HG03378 (cell line): ENCODE measurements around the gene DLL4.
A peak's percentile ranks its signal among the peaks of the same experiment; 100 is the strongest.

Experiments
- ATAC-seq: cut with Tn5 transposase; IDR thresholded peaks from one replicate; pipeline ENCODE4 v1.9.1; 2021; ENCODE audit warnings: mild to moderate bottlenecking, moderate library complexity; ENCODE audit not compliant: unreplicated experiment

Gene DLL4

DNA sequence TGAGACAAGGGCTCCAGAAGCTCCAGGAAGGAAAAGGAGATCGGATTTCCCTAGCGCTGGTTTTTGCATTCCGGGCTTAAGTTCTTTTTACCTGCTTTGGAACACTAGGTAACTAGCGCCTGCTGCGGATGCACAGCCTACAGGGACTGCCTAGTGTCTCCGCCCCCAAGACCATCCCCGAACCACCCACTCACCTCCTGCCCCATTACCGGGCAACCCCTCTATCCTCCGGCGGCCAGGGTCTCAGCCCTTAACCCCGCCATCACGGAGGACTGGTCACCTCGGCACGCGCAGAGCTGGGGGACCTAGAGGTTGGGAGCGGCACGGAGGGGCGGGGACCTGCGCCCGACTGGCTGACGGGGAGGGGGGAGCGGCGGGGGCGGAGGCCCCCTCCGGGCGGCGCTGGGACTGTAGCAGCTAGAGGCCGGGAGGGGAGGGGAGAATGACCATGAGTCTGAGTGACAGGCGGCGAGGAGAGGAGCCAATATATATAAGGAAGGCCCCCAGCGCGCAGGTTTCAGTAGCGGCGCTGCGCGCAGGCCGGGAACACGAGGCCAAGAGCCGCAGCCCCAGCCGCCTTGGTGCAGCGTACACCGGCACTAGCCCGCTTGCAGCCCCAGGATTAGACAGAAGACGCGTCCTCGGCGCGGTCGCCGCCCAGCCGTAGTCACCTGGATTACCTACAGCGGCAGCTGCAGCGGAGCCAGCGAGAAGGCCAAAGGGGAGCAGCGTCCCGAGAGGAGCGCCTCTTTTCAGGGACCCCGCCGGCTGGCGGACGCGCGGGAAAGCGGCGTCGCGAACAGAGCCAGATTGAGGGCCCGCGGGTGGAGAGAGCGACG, at the start of gene DLL4:
TSS of gene DLL4 (plus strand) at position 520 of the 839 bp plus-strand sequence. CDS start 329 bp downstream, outside the sequence.
- no peak for ATAC-seq

DNA sequence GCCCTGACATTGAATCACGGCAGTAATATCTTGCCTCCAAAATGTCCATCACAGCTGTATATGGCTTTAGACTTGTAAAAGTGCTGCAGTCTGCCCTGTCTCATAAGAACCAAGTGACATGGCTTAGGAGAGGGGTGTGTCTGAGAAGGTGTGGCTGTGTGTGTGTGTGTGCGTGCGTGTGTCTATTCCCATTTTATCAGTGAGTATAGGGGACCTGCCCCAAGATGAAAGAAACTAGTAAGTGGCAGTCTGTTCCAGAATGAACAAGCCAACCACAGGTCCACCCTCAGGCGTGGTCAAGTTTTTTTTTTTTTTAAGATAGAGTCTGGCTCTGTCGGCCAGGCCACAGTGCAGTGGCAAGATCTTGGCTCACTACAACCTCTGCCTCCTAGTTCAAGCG, 49.5 kb upstream of the DLL4 start:
- no peak for ATAC-seq

DNA sequence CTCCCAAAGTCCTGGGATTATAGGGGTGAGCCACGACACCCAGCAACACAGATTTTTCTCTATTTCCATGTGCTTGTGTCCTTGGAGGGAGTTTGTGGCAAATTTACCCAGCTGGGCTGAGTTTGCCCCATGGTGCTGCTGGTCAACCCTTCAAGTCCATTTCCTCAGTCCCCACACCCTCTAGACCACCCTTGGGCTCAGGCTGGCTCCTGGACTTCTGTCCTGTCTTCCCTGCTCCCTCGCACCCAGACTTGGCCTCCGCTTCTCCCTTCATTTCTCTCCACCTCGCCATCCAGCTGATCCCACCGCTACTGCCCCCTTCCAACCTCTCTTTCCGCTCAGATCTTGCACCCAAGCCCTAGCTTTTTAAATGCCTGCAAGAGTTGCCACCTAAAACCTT, 47.8 kb upstream of the DLL4 start:
- no peak for ATAC-seq

DNA sequence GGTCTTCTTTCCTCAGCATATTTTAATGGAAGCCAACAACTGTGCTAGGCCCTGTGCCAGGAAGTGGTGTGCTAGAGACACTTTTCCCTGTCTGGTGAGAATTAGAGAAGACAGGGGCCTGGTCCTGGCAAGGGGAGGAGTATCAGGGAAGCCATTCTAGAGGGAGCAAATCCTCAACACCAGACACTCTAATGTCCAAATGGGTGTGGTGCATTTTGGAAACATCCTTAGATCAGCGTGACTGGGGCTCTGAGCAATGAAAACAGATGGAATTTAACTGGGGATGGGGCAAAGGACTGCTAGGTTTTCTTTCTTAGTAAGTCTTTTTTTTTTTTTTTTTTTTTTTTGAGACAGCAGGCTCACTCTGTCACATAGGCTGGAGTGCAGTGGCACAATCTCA, 42.6 kb upstream of the DLL4 start:
- no peak for ATAC-seq

- ATAC-seq: no peak
These were observed 40.0 kb upstream of the DLL4 start for GRCh38 chr15:40889112-40889511.

DNA sequence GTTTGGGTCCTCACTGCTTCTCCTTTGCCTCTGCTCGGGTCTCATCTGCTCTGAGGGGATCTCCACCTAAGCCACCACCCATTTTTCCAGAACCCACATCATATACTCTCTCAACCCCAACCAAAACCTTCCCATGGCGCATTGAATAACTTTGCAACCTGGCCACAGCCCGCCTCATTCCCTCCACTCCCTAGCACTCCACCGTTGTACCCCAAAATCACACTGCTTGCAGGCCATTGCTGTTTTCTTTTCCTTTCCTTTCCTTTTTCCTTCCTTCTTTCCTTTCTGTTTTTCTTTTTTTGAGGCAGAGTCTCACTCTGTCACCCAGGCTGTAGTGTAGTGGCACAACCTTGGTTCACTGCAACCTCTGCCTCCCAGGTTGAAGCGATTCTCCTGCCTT, 38.0 kb upstream of the DLL4 start:
- ATAC-seq: no peak

DNA sequence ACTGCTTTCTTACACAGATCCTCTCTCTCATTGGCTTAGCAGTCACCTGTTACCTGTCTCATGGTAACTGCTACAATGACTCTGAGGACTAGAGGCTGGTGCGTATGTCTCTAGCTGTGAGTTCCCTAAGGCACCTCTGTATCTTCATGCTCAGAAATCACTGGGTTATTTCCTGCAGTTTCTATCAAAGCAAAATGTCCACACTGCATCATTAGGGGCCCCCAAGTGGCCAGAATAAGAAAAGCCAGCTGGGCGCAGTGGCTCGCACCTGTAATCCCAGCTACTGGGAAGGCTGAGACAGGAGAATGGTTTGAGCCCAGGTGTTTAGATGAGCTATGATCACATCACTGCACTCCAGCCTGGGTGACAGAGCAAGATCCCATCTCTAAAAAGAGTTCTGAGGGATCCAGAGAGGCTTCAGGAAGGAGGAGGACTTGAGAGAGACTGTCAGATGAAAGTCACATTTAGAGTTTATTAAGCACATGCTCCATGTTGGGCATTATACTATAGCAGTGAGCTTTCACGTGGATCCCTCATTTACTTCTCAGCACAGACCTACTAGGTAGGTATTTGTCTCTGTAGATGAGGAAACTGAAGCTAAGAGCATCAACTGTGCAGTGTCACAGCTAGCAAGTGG, 37.2 kb upstream of the DLL4 start:
- no peak for ATAC-seq

DNA sequence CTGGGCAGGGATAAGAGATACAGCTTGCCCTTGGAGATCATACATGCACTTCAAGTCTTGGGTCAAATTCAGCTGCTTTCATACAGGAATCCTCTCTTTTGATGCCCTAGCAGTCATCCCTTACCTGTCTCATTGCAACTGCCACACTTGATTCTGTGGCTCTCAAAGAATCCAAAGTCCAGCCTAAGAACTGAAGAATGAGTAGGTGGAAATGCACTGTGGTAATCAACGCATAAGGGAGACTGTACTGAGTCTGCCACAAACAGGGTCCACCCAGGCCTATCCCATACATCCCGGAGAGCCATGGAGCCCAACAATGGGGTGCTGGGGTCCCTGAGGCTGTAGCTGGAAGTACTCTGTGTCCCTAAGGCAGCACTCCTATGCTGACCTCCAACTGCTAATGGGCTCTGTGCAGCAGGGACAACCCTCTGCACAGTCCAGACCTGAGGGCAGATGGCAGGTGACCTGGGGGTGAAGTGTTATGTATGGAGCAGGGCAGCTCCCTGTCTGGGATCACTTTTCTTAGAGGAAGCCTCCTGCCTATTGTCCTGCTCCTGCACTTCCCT, 36.6 kb upstream of the DLL4 start:
- ATAC-seq: no peak

DNA sequence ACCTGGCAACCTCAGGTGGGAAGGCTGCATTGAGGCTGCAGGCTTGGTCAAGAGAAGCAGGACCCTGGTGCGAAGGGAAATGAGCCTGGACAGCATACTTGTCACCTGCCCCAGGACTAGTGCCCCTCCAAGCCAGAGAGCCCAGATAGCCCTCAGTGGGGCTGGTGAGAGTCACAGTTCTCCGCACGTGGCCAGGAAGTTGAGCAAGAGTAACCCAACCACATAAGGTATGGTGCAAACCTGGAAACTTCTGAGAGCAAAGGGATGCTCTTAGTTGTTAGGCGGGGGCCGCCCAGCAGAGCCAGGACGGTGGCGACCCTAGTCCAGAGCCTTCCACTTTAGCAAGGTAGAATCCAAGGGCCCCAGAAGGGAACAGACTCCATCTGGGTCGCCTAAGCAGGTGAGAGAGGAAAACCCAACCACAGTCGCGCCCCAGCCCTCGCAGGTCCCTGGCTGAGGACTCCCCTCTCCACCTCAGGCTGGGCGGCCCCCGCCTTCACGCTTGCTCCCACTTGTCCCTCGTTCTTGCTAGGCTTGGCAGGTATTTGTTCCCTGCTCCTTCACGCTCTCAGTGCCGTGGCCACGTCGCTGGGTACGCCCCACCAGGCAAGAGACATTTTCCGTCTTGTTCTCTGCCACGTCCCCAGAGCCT, 36.0 kb upstream of the DLL4 start:
- ATAC-seq: no peak

DNA sequence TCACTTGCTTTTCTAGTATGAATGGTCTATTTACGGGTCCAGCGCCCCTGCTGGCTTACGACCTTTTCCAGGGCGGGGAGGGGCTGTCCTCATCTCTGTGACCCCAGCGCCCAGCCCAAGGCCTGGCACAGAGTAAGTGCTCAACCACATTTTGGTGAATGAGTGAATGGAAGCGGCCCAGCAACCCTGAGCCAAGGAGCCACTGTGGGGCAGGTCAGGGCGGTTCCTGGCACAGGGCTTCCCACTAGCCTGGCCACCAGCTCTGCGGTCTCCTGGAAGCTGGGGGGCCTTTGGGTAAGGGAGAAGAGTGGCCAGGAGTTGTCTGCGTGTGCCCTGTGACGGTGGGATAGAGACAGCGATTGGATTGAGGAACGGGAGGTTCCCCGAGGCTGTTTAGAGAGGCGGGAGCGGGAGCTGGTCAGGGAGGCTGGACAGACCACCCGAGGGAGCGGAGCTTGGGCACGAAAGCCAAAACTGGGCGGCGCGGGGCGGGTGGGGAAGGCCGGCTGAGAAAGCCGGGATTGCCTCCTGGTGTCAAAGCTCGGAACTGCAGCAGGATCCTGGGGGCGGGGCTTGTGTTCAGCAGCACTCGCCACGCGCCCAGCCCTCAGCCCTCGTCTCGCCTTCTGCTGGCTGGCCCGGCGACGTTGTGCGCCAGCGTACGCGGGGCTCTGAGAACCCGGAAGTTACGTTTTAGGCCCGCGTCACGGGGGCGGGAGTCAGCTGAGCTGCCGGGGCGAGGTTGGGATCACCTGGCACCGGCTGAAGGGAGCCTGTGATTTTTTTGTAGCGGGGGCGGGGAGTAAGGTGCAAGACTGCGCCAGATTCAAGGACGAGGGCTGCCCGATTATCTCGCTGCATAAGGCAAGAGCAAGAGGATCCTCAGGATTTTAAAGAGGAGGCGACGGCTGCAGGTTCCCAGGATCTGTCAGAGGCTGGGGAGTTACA, 35.1 kb upstream of the DLL4 start, which contains the start of gene VPS18:
TSS of gene VPS18 (plus strand) at position 718 of the 948 bp plus-strand sequence. CDS start 319 bp downstream, outside the sequence.
- peak; percentile 76 for ATAC-seq

DNA sequence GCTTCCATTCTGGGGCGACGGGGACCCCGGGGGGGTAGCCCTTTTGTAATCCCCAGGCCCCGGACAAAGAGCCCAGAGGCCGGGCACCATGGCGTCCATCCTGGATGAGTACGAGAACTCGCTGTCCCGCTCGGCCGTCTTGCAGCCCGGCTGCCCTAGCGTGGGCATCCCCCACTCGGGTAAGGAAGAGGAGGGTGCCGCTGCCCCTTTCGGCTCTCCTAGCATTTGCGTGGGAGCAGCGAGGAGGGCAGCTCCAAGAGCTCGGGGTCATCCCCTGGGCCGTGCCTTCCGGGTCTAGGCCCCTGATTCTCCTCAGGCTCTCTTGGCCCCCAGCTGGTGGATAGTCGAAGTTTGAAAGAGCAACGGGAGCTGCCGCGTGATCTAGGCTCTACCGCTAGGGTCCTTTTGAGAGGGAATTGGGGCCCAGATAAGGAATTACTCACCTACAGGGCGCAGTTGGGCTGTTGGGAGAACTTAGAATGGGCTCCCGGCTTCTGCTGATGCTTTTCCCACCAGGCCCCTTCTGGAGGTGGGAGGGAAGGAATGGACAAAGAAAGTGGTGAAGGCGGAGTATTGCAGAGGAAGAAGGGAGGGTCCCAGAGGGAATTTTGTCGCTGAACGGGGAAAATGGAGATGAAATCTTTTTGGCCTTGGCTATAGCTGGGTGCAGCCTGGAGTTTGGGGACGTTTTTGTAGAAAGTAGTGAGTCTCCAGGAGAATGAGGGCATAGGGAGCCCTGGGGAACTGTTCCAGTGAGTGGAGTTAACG, 34.3 kb upstream of the DLL4 start:
- ATAC-seq: no peak

DNA sequence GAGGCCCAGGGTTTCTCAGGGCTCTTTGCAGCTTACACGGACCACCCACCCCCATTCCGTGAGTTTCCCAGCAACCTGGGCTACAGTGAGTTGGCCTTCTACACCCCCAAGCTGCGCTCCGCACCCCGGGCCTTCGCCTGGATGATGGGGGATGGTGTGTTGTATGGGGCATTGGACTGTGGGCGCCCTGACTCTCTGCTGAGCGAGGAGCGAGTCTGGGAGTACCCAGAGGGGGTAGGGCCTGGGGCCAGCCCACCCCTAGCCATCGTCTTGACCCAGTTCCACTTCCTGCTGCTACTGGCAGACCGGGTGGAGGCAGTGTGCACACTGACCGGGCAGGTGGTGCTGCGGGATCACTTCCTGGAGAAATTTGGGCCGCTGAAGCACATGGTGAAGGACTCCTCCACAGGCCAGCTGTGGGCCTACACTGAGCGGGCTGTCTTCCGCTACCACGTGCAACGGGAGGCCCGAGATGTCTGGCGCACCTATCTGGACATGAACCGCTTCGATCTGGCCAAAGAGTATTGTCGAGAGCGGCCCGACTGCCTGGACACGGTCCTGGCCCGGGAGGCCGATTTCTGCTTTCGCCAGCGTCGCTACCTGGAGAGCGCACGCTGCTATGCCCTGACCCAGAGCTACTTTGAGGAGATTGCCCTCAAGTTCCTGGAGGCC, 29.5 kb upstream of the DLL4 start:
- no peak for ATAC-seq

DNA sequence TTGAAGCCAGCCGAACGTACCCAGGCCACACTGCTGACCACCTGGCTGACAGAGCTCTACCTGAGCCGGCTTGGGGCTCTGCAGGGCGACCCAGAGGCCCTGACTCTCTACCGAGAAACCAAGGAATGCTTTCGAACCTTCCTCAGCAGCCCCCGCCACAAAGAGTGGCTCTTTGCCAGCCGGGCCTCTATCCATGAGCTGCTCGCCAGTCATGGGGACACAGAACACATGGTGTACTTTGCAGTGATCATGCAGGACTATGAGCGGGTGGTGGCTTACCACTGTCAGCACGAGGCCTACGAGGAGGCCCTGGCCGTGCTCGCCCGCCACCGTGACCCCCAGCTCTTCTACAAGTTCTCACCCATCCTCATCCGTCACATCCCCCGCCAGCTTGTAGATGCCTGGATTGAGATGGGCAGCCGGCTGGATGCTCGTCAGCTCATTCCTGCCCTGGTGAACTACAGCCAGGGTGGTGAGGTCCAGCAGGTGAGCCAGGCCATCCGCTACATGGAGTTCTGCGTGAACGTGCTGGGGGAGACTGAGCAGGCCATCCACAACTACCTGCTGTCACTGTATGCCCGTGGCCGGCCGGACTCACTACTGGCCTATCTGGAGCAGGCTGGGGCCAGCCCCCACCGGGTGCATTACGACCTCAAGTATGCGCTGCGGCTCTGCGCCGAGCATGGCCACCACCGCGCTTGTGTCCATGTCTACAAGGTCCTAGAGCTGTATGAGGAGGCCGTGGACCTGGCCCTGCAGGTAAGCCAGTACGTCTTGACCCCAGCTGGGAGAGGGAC, 28.7 kb upstream of the DLL4 start:
- ATAC-seq: no peak

DNA sequence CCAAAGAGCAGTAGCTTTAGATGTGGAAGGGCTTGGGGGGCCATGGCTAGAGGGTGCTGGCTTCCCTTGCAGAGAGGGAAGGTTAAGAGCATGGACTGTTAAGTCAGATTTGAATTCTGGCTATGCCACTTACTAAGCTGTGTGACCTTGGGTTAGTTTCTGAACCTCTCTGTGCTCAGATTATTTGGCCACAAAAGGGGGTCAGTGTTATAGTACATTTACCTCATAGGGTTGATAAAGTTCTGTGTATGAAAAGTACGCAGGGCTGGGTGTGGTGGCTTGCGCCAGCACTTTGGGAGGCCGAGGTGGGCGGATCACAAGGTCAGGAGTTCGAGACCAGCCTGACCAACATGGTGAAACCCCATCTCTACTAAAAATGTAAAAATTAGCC, 28.1 kb upstream of the DLL4 start:
- ATAC-seq: no peak

DNA sequence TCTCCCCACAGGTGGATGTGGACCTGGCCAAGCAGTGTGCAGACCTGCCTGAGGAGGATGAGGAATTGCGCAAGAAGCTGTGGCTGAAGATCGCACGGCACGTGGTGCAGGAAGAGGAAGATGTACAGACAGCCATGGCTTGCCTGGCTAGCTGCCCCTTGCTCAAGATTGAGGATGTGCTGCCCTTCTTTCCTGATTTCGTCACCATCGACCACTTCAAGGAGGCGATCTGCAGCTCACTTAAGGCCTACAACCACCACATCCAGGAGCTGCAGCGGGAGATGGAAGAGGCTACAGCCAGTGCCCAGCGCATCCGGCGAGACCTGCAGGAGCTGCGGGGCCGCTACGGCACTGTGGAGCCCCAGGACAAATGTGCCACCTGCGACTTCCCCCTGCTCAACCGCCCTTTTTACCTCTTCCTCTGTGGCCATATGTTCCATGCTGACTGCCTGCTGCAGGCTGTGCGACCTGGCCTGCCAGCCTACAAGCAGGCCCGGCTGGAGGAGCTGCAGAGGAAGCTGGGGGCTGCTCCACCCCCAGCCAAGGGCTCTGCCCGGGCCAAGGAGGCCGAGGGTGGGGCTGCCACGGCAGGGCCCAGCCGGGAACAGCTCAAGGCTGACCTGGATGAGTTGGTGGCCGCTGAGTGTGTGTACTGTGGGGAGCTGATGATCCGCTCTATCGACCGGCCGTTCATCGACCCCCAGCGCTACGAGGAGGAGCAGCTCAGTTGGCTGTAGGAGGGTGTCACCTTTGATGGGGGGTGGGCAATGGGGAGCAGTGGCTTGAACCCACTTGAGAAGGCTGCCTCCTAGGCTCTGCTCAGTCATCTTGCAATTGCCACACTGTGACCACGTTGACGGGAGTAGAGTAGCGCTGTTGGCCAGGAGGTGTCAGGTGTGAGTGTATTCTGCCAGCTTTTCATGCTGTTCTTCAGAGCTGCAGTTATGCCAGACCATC, 26.3 kb upstream of the DLL4 start:
- no peak for ATAC-seq

GRCh38 chr15:40904552-40905201, 24.5 kb upstream of the DLL4 start:
- no peak for ATAC-seq
